Measurements from ENCODE around the gene CHSY3. TPM values are rescaled to one million over a fixed set of nuclear protein-coding genes. Genes with fewer than 3 reads are reported as not detected.

Gene CHSY3
- total RNA-seq, 4 donors from 2014 or later, result 1.7 to 5.6 (median 4.0) TPM

DNA sequence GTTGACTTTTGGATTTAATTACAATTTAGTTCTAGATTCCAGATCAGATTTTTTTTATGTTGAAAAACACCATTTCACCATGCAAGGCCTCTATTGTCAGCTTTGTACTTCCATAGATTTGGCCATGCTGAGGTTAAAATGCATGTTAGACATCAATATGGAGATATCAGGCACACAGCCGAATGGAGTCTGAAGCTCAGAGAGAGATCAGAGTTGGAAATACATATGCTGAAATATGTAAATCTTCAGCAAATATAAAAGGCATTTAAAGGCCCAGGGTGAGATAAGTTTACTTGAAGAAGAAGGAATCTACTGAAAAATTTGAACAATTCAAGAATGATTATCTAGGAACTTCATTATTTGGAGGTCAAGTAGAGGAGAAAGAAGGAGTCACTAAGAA is 139.6 kb downstream of the CHSY3 start:
- DNase-seq, result no peak
- H3K4me1 ChIP-seq, result no peaks in the 10 kb centered on the region
- H3K27ac ChIP-seq, result no peak overlapping the region
- H3K27me3 ChIP-seq, result no peaks in the 10 kb centered on the region
- WGBS, 2 donors, result 95 to 96% methylated on average over 1 of the region's 1 CpG
- no peaks in the 10 kb centered on the region for H3K36me3 ChIP-seq
- H3K4me3 ChIP-seq (replicated peaks in 1 of 3), result no peak overlapping the region
- intact Hi-C loops (cut with DNase I), result no loop called here
- no peaks in the 10 kb centered on the region for H3K9me3 ChIP-seq
- no peak for TF ChIP-seq POLR2A (IDR thresholded peaks at IDR 0.05)
- TF ChIP-seq, protein P1, sequence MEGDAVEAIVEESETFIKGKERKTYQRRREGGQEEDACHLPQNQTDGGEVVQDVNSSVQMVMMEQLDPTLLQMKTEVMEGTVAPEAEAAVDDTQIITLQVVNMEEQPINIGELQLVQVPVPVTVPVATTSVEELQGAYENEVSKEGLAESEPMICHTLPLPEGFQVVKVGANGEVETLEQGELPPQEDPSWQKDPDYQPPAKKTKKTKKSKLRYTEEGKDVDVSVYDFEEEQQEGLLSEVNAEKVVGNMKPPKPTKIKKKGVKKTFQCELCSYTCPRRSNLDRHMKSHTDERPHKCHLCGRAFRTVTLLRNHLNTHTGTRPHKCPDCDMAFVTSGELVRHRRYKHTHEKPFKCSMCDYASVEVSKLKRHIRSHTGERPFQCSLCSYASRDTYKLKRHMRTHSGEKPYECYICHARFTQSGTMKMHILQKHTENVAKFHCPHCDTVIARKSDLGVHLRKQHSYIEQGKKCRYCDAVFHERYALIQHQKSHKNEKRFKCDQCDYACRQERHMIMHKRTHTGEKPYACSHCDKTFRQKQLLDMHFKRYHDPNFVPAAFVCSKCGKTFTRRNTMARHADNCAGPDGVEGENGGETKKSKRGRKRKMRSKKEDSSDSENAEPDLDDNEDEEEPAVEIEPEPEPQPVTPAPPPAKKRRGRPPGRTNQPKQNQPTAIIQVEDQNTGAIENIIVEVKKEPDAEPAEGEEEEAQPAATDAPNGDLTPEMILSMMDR (IDR thresholded peaks at IDR 0.05), result no peak

DNA sequence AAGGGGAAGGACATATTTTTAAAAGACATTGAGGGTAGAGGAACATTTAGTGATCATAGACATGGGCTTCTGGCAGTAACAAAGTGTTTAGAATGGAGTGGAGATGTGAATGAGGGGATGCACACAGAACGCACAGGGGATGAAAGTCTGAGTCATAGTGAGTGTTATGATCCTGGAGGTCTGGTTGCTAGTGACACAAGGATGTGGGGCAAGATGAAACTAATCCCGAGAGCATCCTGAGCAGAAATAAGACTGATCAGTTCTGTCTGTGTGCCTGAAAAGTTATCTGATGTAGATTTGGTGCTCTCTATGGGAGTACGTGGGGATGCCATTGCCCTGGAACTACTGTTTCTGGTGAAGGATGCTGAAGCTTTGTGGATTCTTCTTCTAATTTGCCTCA is 141.1 kb downstream of the CHSY3 start:
- Histone ChIP-seq H3K36me3 (no peaks in the 10 kb centered on the region), H3K27me3 (no peaks in the 10 kb centered on the region), H3K4me3 (replicated peaks in 1 of 3) (no peak overlapping the region), H3K4me1 (no peaks in the 10 kb centered on the region), H3K9me3 (no peaks in the 10 kb centered on the region), H3K27ac (no peak overlapping the region)
- DNase-seq, result no peak
- TF ChIP-seq, protein P1 (IDR thresholded peaks at IDR 0.05), result no peak
- no peak for TF ChIP-seq POLR2A (IDR thresholded peaks at IDR 0.05)
- intact Hi-C loops (cut with DNase I), result no loop called here
- WGBS, 2 donors, result 82 to 91% methylated on average over 3 of the region's 3 CpGs

DNA sequence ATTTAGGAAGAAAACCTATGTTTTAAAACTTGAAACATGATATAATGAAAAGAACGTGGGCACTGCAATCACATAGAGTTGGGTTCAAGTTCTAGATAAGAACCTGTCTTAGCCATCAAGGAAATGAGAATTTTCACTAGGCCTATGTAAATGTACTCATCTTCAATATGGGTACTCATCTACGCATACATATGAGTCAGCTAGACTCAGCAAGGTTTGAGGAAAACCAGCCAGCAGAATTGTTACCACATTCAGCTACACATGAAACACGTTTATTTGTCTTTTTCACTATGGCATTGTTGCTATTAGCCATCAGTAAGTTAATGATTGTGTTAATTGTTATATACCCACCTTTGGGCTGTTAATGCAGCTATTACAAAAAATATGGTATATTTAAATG is 146.3 kb downstream of the CHSY3 start:
- intact Hi-C loops (cut with DNase I), result no loop called here
- no peak overlapping the region for H3K27ac ChIP-seq
- H3K9me3 ChIP-seq, result no peaks in the 10 kb centered on the region
- TF ChIP-seq POLR2A (IDR thresholded peaks at IDR 0.05), result no peak
- TF ChIP-seq, protein P1 (IDR thresholded peaks at IDR 0.05), result no peak
- H3K4me3 ChIP-seq (replicated peaks in 1 of 3), result no peak overlapping the region
- 87 to 90% methylated on average over 3 of the region's 3 CpGs for WGBS, 2 donors
- no peaks in the 10 kb centered on the region for H3K4me1 ChIP-seq
- no peak for DNase-seq
- H3K27me3 ChIP-seq, result no peaks in the 10 kb centered on the region
- H3K36me3 ChIP-seq, result no peaks in the 10 kb centered on the region

DNA sequence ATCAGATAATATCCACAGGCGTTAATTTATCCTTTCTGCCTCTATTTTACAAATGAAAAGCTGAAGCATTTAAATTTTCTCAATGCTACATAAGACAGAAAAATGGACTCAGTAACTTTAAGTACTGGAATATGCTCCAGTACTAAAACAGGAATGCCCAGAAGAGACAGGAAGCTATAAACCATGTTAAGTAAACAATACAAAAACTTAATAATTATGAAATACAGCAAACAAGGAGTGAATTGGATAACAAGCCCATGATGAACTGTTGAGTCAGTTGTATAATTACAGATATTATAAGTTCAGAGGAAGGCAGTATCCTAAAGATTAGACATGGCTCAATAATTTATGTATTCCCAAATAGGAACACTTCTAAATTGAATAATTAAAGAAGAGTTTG is 148.5 kb downstream of the CHSY3 start:
- Histone ChIP-seq H3K4me3 (replicated peaks in 1 of 3) (no peak overlapping the region), H3K36me3 (no peaks in the 10 kb centered on the region), H3K27ac (no peak overlapping the region), H3K27me3 (no peaks in the 10 kb centered on the region), H3K4me1 (no peaks in the 10 kb centered on the region), H3K9me3 (no peaks in the 10 kb centered on the region)
- intact Hi-C loops (cut with DNase I), result no loop called here
- 73 to 82% methylated on average over 1 of the region's 1 CpG for WGBS, 2 donors
- DNase-seq, result no peak
- TF ChIP-seq, protein P1 (IDR thresholded peaks at IDR 0.05), result no peak
- TF ChIP-seq POLR2A (IDR thresholded peaks at IDR 0.05), result no peak

DNA sequence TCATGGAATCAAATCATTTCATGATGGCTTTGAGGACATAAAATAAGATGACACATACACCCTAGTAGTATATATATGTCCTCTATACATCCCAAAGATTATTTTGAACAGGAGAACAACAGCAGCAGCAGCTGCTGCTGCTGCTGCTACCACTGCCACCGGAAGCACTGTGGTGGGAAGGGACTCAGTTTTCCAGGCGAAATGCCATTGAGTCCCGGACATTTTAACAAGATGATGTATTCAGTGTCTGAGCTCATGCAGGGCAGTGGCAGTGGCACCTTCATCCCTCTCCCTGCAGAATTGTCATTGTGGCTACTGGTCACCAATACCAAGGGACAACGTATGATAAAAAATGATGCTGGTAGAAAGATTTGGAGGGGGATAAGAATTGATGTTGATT is 151.3 kb downstream of the CHSY3 start:
- Histone ChIP-seq H3K27ac (no peak overlapping the region), H3K4me1 (no peaks in the 10 kb centered on the region), H3K9me3 (no peaks in the 10 kb centered on the region), H3K27me3 (no peaks in the 10 kb centered on the region), H3K36me3 (no peaks in the 10 kb centered on the region), H3K4me3 (replicated peaks in 1 of 3) (no peak overlapping the region)
- WGBS, 2 donors, result 78% methylated on average over 4 of the region's 4 CpGs
- no peak for TF ChIP-seq POLR2A (IDR thresholded peaks at IDR 0.05)
- TF ChIP-seq, protein P1 (IDR thresholded peaks at IDR 0.05), result no peak
- intact Hi-C loops (cut with DNase I), result no loop called here
- DNase-seq, result no peak
